Stimulated activated CD8-positive, alpha-beta memory T cell treated with anti-CD3 and anti-CD28 coated beads, Interleukin-4, amount 100 ng/mL, for 48 hours (primary cell): ENCODE data around the gene SLC30A5.
"Not testable (repeated sequence)": the region's sequence is repeated elsewhere in the genome, so short reads cannot be mapped to it uniquely, and the experiment has no call there.

Experiments used
- DNase-seq: peaks from one replicate; pipeline ENCODE4 v3.0.0-alpha.2; 2020

The SLC30A5 gene

GRCh38 chr5:69093771-69094482, at the start of gene SLC30A5:
SLC30A5 (plus strand) TSS chr5:69094014; CDS start chr5:69094256, 242 bp downstream.
- peak; percentile 98 for DNase-seq

- not testable (repeated sequence) for DNase-seq
These were observed 48.6 kb upstream of the SLC30A5 start for GRCh38 chr5:69045213-69045612.

GRCh38 chr5:69046375-69046957, 47.3 kb upstream of the SLC30A5 start:
- DNase-seq, result no peak

- no peak for DNase-seq
These were observed 45.6 kb upstream of the SLC30A5 start for GRCh38 chr5:69048230-69048629.

GRCh38 chr5:69049151-69049550, 44.7 kb upstream of the SLC30A5 start:
- no peak for DNase-seq

- no peak for DNase-seq
These were observed 44.0 kb upstream of the SLC30A5 start for GRCh38 chr5:69049796-69050195.

GRCh38 chr5:69050214-69050613, 43.6 kb upstream of the SLC30A5 start:
- DNase-seq, result no peak

GRCh38 chr5:69052181-69052580, 41.6 kb upstream of the SLC30A5 start:
- DNase-seq, result no peak

- DNase-seq, result no peak
These were observed 18.9 kb upstream of the SLC30A5 start for GRCh38 chr5:69074664-69075521.

GRCh38 chr5:69075522-69076179, 18.2 kb upstream of the SLC30A5 start:
- no peak for DNase-seq

- DNase-seq, result no peak
These were observed 14.8 kb upstream of the SLC30A5 start for GRCh38 chr5:69078921-69079540.

GRCh38 chr5:69079556-69079955, 14.3 kb upstream of the SLC30A5 start:
- DNase-seq, result no peak

- no peak for DNase-seq
These were observed 10.4 kb upstream of the SLC30A5 start for GRCh38 chr5:69083412-69083811.

- DNase-seq, result no peak
These were observed 9.6 kb upstream of the SLC30A5 start for GRCh38 chr5:69084195-69084594.

- no peak for DNase-seq
These were observed 8.9 kb upstream of the SLC30A5 start for GRCh38 chr5:69084903-69085302.

GRCh38 chr5:69086206-69086605, 7.6 kb upstream of the SLC30A5 start:
- no peak for DNase-seq

- not testable (repeated sequence) for DNase-seq
These were observed 5.8 kb upstream of the SLC30A5 start for GRCh38 chr5:69088006-69088405.

GRCh38 chr5:69090158-69090557, 3.7 kb upstream of the SLC30A5 start:
- no peak for DNase-seq

- no peak for DNase-seq
These were observed 2.0 kb upstream of the SLC30A5 start for GRCh38 chr5:69091771-69092170.

GRCh38 chr5:69092969-69093368, 845 bp upstream of the SLC30A5 start:
- DNase-seq, result no peak

GRCh38 chr5:69099302-69099701, 5.5 kb downstream of the SLC30A5 start:
- DNase-seq, result no peak

GRCh38 chr5:69103521-69103920, 9.7 kb downstream of the SLC30A5 start:
- DNase-seq, result no peak
